Ovary (tissue), 3 donors: ENCODE results near the gene TMEM132D.

Experiments
- CTCF ChIP-seq, 3 donors: fragments of 450-650 bp in 2 of 3; fragments of 200-600 bp in 1 of 3; IDR thresholded peaks; one replicate each; pipeline versions ENCODE4 v1.5.1 to v1.8.0; 2016 to 2022; ENCODE audit warnings: antibody characterized with exemption in 3 of 3, mild to moderate bottlenecking in 1 of 3
- POLR2A ChIP-seq: fragments of 450-650 bp; IDR thresholded peaks from one replicate; pipeline ENCODE4 v1.6.1; 2017; ENCODE audit warnings: antibody characterized with exemption, mild to moderate bottlenecking, moderate library complexity
- donor health status: DM: no; HTN: no; CAD: no.

DNA sequence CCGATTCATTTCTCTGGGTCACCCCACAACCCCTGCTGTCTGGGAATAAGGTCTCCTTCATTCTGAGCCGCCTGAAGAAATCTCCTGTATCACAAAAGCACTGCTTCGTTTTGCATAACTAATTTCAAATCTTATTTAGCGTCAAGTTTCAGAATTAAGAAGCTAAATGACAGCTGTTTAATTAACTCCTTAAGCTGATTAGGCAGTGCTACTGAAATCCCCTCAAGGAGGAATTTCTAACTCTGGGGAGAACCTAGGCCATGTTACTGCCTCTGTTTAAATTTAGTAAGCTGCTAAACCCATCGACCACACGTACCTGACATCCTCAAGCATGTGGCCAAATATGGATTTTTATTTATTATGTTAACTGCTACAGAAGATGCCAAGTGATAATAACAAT, 677.0 kb downstream of the TMEM132D start:
- no peak for TF ChIP-seq CTCF (IDR thresholded peaks at IDR 0.05)
- TF ChIP-seq POLR2A, result no peak
